Measurements from ENCODE around the gene NCEH1.
A peak's percentile ranks its signal among the peaks of the same experiment; 100 is the strongest.

NCEH1 gene

DNA sequence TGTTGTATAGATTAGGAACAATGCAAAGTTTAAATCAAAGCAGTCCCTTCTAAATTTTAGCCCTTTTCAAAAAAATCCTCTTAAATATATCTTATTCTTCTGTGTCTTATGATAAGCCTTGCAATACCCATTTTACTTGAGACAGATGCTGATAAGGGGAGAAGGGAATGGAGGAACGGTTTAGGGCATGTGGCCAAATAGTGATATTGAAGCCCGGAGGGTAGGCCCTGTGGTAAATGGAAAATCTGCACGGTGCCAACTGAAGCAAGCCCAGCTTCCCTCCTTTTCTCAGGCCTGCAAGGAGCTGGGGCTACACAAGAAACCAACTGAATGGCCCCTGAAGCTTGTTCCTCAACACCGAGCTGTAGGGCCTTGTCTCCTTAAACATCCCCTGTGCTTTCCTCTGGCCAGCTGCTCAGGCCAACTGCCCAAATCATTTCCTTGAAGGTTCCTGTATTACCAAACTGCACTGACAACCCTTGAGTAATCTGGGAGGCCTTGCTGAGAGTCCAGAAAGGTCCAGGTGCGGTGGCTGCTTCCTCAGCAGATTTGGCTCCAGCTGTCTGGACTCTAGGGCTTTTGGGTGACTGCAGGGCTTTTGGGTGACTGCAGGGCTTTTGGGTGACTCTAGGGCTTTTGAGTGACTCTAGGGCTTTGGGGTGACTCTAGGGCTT, 67.2 kb downstream of the NCEH1 start:
- DNase-seq, result no peak

DNA sequence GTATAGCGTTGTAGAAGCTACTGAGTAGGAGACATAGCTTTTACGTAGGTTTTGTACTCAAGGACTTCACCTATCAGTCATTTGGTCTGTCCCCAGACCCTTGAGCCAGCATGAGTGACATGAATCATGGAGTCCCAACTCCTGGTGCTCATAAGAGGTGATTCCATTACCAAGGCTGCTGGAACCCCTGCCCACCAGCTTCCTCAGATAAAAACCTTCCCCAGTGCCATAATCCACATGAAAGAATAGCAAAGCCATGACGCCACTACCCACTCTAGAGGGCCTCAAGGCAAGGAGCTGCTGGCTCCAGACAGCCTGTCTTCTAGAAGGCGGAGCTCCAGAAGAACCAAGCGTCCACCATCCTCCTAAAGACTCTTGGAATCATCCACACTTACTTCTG, 69.6 kb downstream of the NCEH1 start:
- DNase-seq, result no peak

DNA sequence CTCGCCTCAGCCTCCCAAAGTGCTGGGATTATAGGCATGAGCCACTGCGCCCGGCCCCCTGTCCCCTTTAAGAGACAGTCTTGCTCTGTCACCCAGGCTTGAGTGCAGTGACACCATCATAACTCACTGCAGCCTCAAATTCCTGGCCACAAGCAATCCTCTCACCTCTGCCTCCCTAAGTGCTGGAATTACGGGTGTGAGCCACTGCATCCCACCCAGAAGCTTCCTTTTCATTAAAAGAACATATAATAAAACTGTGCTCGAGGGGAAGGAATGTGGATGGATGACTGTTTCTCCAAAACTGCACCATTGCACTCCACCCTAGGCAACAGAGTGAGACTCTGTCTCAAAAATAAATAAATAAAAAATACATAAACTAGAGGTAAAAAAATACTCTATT, 70.1 kb downstream of the NCEH1 start:
- DNase-seq, result no peak

DNA sequence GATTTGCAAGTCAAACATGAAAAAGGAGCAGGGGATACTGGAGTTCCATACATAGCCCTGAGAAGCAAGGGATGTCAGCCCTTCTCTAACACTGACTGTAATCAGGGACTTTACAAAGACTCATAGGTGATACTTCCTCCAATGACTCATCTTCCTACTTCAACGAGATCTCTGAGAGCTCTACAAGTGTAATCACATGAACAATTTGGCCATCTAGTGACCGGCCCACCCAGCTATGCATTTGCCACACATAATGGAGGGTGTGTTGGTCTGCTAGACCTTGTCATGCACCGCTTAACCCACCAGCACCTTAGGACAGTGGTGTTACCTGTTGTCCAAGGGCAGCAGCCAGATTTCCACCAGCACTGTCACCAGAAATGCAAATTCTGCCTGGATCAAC, 75.3 kb downstream of the NCEH1 start:
- DNase-seq, result no peak

DNA sequence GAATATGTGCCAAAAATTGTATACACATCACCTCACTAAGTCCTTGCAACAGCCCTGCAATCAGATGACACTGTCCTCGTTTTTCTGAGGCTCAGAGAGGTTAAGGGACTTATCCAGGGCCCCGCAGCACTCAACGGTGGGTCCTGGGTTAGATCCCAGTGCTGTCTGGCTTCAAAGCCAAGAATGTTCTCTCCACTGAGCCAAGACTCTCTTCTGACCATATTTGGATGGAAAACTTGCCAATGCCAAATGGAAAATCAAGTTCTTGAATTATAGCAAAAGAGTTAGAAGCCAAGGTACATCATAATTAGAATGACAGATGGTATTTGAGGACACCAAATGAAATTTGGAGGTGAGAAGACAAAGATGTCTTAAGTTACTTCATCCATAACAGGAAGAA, 75.9 kb downstream of the NCEH1 start:
- DNase-seq, result no peak

DNA sequence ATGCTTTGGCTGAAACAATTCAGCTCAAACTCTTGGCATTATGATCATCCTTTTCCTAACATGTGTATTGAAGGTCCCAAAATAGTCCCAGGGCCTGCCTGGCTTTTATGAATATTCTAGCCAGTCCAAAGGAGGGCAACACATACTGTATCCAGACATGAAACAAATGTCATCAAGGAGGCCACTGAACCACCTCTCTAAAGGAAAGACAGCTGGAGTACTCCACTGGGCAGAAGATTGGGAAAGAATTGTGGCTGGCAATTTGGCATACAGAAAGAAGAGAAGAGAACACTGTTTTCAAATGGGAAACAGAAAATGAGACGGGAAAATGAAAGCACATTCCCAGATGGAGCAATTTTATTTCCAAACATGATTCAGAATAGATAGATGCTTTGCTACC, 80.6 kb downstream of the NCEH1 start:
- DNase-seq, result no peak

DNA sequence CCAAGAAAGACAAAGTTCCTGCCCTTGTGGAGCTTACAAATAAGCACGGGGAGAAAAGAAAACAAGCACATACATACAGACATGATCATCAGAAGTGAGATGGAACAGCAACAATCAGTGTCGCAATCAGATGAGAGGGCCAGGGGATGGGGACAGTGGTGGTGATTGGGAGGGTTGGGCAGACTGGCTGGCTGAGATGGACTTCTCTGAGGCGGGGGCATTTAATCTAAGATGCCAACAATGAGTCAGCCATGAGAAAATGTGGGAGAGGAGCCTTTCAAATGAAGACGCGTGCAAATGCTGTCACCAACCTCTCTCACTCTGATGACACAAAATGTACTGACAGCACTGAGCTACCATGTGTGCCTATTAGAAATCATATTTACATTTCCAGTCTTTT, 81.4 kb downstream of the NCEH1 start:
- no peak for DNase-seq

DNA sequence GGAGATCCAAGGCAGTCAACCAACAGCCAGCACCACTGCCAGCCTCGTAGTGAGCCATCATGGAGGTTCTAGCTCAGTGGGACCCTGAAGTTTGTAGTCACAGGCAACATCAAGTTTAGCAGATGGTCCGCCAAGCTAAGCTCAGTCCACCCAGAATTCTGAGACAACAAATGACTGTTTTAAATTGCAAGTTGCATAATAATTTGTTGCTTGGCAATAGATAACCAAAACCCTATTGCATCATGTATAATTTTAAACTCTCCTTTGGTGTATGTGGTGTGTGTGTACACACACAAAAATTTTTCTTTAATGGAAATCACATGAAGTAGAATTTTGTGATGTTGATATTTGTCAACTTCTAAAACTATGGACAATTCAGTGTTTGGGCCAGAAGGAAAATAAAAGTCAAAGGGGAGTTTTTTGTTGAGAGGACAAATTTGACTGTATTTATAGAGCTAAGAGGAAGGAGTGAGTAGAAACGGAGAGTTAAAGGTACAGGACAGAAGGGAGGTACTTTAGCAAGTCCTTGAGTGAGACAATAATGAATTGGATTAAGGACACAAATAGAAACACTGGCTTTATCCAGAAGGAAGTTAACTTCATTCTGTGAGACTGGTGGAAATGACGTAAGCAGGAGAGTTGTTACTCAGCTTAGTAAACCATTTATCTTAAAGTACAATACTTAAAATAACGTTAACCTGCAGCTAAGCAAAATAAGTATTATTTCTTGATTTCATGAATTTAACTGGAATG, 83.6 kb downstream of the NCEH1 start:
- DNase-seq, result no peak

DNA sequence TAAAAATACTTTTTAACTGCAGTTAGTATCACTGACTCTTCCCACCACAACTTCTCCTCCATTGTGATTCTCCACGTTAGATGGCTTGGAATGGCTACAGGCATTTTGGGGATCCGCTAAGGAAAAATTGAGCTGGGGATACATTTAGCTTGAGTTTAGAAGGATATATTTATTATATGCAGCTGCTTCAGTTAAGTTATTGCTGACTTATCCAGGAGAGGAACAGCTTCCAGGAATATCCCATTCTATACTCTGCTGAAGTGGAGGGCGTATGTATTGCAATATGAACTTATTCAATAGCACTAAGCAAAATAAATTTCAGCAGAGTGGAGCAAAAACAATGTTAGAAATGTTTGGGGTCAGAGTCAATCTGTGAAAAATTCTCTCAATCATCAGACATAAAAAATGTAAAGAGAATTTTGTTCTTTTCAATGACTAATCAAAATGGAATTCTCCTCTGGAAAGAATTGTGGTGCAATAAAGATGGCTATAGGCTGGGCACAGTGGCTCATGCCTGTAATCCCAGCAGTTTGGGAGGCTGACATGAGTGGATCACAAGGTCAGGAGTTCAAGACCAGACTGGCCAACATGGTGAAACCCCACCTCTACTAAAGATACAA, 84.7 kb downstream of the NCEH1 start:
- no peak for DNase-seq

DNA sequence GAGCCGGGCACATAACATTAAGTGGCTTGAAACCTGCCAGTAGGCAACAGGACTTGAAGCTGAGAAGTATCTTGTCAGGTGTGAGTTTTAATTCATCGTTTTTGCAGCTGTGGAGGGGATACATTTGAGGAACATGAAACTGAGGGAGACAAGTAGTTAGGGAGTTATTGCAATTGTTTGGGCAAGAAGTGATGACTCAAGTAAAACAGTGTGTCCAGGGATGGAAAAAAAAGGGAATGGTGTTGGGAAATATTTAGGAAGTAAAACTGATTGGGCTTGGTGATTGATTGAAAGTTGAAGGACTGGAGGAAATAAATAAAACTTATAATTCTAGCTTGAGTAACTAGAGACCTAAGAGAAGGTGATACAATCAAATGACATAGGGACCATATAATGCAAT, 85.5 kb downstream of the NCEH1 start:
- no peak for DNase-seq

DNA sequence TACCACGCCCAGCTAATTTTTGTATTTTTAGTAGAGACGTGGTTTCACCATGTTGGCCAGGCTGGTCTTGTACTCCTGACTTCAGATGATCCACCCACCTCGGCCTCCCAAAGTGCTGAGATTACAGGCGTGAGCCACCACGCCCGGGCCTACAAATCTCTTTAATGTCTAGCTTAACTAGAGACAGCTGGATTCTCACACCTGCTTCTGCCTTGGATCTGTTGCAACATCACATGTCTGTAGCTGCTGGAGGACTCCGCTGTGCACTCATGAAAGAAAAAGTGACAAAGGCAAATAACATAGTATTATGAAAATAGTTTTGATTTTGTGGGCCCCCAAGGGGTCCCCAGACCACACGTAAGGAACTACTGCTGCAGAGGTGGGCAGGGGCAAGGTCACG, 85.9 kb downstream of the NCEH1 start:
- DNase-seq, result no peak

DNA sequence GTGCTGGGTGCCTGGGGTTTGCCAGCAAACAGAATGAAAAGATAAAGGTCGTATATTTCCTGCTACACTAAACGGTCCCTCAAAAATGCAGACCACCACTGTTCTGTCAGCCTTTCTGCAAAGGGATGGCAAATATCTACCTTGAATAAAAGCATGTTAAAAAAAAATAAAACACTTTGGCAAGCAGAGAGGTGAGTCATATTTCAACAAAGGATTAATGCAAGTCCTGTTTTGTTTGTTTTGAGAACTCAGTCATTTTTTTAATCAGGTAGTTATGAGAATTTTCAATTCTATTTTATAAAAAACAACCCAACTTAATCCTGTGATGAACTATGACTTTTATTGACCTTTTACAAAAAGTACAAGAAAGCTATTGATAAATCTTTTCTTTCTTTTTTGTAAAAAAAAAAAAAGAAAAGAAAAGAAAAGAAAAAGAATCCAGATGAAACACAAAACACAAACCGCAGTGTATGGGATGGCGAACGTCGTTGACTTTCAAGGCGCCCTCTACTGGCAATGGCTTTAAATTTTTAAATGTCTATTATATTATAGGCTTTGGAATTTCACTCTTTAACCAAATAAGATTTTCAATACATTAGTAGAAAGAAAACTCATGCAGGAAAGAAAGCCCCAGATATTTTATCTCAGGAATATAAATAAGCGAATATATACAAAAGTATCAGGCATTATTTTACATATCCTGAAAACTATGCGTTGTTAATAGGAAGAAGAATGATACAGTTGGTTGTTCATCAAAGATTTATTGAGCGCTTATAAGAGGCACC, 87.8 kb downstream of the NCEH1 start:
- DNase-seq, result peak; percentile 44 to 50

DNA sequence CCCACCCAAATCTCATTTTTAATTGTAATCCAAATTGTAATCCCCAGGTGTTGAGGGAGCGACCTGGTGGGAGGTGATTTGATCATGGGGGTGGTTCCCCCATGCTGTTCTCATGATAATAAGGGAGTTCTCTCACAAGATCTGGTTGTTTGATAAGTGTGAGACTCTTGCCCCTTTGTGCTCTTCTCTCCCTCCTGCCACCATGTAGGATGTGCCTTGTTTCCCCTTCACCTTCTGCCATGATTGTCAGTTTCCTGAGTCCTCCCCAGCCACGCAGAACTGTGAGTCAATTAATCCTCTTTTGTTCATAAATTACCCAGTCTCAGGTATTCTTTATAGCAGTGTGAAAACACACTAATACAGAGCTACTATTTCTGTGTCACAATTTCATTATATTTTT, 88.7 kb downstream of the NCEH1 start:
- DNase-seq, result no peak

DNA sequence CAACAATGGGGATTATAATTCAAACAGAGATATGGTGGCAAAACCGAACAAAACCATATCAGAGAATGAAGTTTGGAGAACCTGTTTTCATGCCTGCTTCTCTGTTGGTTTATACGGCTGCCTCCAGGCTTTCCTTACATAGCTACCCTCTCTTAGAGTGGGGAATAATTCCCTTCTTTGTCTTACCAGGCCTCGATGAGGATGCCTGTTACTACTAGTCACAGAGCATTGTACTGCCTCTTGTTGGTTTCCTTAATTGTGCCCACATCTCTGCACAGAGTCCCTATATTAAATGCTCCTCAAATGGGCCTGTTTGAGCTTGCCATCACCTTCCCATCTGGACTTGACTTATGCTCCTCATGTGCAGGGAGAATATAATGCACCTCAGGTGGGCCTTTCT, 92.9 kb downstream of the NCEH1 start:
- DNase-seq, result no peak

DNA sequence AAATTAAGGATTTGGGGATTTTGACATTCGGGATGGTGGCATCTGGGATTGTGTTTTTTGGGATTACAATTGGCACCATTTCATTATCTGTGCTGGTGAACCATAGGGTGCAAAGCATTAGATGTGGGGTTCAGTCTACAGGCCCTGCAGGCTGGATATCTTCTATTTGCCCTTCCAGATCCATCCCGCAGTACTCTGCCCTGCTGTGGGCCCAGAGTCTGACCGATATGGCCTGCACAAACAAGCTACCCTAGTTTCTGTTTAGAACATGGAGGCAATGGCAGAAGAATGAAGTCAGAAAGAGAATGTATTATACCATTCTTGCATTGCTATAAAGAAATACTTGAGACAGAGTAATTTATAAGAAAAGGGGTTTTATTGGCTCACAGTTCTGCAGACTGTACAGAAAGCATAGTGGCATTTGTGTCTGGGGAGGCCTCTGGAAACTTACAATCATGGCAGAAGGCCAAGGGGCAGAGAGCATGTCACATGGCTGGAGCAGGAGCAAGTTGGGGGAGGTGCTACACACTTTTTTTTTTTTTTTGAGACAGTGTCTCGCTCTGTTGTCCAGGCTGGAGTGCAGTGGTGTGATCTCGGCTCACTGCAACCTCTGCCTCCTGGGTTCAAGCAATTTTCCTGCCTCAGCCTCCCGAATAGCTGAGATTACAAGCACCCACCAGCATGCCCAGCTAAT, 93.7 kb downstream of the NCEH1 start:
- DNase-seq, result no peak

DNA sequence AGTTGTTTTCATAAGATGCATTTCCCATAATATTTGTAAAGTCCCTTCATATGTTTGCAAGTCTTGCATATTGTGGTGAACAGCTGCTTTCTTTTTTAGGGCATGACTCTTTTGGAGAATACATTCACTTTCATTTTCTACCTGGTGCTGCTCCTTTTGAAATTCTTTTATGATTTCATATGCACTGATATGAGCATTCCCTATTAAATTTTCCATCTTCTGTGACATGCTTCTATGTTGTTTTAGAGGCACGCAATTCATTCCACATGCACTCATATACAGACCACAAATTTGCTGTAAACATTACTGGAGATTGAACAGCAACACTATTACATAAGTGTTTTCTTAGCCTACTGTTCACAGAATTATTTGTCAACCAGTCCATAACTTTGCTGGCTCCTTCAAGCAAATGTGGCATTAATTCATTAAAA, 94.8 kb downstream of the NCEH1 start:
- no peak for DNase-seq

DNA sequence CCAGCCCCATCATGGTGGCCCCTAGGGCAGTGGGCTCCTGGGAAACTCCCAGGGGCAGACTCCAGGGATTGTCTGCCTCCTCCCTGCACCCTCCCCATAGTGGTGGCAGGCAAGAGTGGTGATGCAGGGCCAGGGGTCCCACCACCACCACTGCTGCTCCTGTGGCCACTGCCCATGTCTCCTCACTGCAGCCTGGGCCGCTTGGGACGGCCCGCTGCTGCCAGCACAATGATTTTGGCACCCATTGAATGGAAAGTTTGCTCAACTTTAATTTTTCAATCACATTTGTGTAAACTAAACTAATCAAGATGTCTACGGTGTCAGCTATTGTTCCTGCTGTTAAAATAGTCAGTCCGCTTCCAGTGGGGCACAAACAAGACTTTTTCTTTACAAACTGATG, 95.6 kb downstream of the NCEH1 start:
- no peak for DNase-seq

DNA sequence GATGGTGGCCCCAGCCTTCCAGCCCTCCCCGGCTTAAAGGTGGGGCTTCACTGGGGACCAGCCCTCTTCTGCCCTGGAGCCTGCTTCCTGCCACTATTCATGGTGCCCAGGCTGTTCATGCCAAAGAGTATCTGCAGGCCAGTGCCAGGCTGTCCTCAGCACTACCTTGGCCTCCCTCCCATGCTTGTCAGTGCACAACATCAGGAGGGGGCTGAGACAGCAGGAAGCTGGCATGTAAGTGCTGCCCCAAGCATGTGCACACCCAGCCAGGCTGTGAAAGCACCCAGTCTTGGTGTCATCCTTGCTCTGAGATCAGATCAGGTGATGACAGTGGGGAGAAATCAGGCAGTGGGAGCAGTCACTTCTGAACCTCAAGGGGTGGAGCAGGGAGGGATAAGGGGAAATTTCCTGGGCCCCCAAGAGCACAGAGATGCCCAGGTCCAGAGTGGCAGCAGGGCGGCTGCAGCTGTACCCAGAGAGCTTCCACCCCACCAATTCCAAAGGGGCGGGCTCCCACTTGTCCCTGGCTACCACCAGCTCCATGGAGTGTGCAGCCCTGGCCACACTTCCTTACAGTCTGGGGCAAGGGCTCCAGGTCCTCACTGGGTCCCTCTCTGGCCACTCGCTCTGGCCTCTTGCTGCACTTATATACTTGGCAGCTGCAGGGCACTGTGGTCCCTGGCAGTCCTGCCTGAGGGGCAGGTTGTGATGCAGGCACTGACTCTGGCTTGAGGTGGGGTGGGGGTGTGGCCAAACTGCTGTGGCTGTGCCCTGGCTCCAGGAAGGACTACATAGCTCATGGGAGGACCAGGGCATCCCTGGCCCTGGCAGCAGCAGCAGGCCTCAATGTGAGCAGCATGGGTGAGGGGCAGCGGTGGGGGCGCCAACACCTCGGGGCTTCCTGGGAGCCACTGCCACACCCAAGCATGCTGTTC, 96.3 kb downstream of the NCEH1 start:
- no peak for DNase-seq

DNA sequence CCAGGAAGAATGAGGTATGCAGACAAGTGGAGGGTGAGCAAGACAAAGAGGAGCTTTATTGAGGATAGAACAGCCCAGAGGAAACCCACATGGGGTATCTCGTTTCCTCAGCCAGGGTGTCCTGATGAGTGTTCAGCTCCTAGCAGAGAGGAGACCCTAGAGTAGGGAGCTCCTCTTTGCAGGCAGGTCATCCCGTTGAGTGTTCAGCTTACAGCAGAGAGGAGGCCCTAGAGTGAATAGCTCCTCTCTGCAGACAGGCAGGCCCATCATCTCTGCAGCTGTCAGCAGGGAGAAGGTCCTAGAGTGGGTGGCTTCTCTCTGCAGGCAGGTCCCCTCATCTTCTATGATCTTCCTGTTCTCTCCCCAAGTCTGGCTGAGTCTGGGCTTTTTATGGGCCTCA, 97.0 kb downstream of the NCEH1 start:
- DNase-seq, result no peak

DNA sequence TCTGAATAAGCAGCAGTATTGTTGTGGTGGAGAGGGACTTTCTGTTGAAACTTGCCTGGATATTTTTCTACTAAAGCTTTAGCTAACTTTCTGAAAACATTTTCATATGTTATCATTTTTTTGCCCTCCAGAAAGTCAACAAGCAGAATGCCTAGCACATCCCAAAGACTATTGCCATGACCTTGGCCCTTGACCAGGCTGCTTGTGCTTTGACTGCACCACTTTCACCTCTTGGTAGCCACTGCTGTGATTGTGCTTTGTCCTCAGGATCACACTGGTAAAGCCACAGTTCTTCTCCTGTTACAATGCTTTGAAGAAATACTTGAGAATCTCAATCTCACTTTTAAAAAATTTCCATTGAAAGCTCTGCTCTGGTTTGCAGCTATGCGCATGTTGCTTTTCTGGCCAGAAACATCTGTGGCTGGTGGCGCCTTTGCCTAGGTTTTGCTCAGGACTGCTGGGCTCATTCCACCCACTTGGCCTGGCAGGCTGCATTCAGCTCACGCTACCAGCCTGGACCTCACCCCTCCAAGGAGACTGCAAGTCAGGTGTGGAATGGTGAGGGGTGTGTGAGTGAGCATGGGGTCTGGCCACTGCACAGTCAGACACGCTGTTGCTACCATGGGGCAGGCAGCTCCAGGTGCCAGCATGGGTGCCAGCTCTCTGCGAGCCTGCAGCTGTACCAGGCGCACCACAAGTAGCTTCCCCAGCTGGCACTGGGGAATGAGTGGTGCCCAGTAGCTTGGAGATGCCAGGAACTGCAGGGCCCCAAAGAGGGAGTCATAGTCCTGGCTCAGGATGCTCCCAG, 97.8 kb downstream of the NCEH1 start:
- DNase-seq, result no peak

DNA sequence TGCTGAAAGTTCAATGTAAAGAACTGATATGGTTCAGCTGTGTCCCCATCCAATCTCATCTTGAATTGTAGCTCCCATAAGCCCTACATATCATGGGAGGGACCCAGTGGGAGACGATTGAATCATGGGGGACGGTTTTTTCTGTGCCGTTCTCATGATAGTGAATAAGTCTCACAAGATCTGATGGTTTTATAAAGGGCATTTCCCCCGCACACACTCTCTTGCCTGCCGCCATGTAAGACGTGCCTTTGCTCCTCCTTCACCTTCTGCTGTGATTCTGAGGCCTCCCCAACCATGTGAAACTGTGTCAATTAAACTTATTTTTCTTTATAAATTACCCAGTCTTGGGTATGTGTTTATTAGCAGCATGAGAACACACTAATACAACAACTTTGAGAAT, 101.1 kb downstream of the NCEH1 start:
- no peak for DNase-seq
